K562 (cell line): Measurements from ENCODE around the gene MED15. TPM values are rescaled to one million over a fixed set of nuclear protein-coding genes. Genes with fewer than 3 reads are reported as not detected.
A peak's percentile ranks its signal among the peaks of the same experiment; 100 is the strongest.

Source experiments
- CCAR2 ChIP-seq: fragments of 200-400 bp; formaldehyde crosslinking; IDR thresholded peaks from 2 replicates; pipeline ENCODE4 v1.6.1; 2017; ENCODE audit warnings: mild to moderate bottlenecking, low read depth, low read length
- EHMT2 ChIP-seq: fragments of 450-650 bp; IDR thresholded peaks from 2 replicates; pipeline ENCODE4 v1.6.1; 2018; ENCODE audit warnings: antibody characterized with exemption
- ESRRB ChIP-seq: fragments of 250-450 bp; sonication (Bioruptor Pico); IDR thresholded peaks from 2 replicates; pipeline ENCODE4 v1.5.0; 2020; ENCODE audit warnings: mild to moderate bottlenecking, moderate library complexity, borderline replicate concordance
- HEY1 ChIP-seq: fragments of 250-450 bp; sonication (Bioruptor Pico); IDR thresholded peaks from 2 replicates; pipeline ENCODE4 v1.5.0; 2020; ENCODE audit warnings: mild to moderate bottlenecking, moderate library complexity, borderline replicate concordance
- KLF16 ChIP-seq: IDR thresholded peaks from 2 replicates; pipeline ENCODE4 v1.6.1; 2016; ENCODE audit warnings: antibody characterized with exemption
- OTX1 ChIP-seq: fragments of 450-650 bp; formaldehyde crosslinking; IDR thresholded peaks from 2 replicates; pipeline ENCODE4 v1.4.0; 2022; ENCODE audit warnings: mild to moderate bottlenecking
- RBM25 ChIP-seq: fragments of 200-400 bp; formaldehyde crosslinking; IDR thresholded peaks from 2 replicates; pipeline ENCODE4 v1.6.1; 2018; ENCODE audit warnings: low read length, low read depth, moderate library complexity; ENCODE audit not compliant: severe bottlenecking
- SIN3B ChIP-seq: fragments of 450-650 bp; IDR thresholded peaks from 2 replicates; pipeline ENCODE4 v1.6.1; 2017; ENCODE audit warnings: low read depth, mild to moderate bottlenecking, moderate library complexity
- TOE1 ChIP-seq, 2 experiments: fragments of 450-650 bp in 1 of 2; sonication (generic) in 1 of 2; formaldehyde crosslinking in 1 of 2; IDR thresholded peaks; 2 replicates each; pipeline versions ENCODE4 v1.7.1 to v1.8.0; 2016 to 2022; ENCODE audit warnings: borderline replicate concordance in 2 of 2, mild to moderate bottlenecking in 2 of 2, antibody characterized with exemption in 1 of 2, inconsistent platforms in 1 of 2, low read depth in 1 of 2, missing genetic modification reagents in 1 of 2, moderate library complexity in 1 of 2
- ZNF408 ChIP-seq: fragments of 250-450 bp; sonication (Bioruptor Pico); IDR thresholded peaks from 2 replicates; pipeline ENCODE4 v1.4.0; 2020; ENCODE audit warnings: low read depth, mild to moderate bottlenecking, moderate library complexity
- ZNF41 ChIP-seq: fragments of 250-450 bp; sonication (Bioruptor Pico); conservative IDR thresholded peaks from 2 replicates; pipeline ENCODE4 v1.4.0; 2020; ENCODE audit warnings: mild to moderate bottlenecking
- ZNF436 ChIP-seq: fragments of 250-450, 450-650 bp; sonication (Bioruptor Pico); formaldehyde crosslinking; IDR thresholded peaks from 2 replicates; pipeline ENCODE4 v1.7.0; 2020; ENCODE audit warnings: mild to moderate bottlenecking
- ZNF445 ChIP-seq: fragments of 250-450 bp; sonication (Bioruptor Pico); IDR thresholded peaks from 2 replicates; pipeline ENCODE4 v1.4.0; 2020; ENCODE audit warnings: low read depth, mild to moderate bottlenecking, moderate library complexity
- ZNF696 ChIP-seq: fragments of 250-450 bp; sonication (Bioruptor Pico); conservative IDR thresholded peaks from 2 replicates; pipeline ENCODE4 v1.4.0; 2020; ENCODE audit warnings: mild to moderate bottlenecking, moderate library complexity
- polyA plus RNA-seq, 8 experiments: library from polyadenylated mRNA; depleted of rRNA in 4 of 8; stranded (reverse) in 5 of 8; unstranded in 3 of 8; fragments of >200 nt; fragmentation: Nextera tagmentation in 2 of 8; fragmentation: Illumina TruSeq in 1 of 8; extraction: Ambion mirVana in 2 of 8; extraction: Trizol in 1 of 8; gene quantifications; 2 replicates each; pipeline versions ENCODE4 v1.2.1 to v1.2.3, GENCODE V29; 2011 to 2014; ENCODE audit warnings: inconsistent platforms in 1 of 8, missing spikeins in 1 of 8
- total RNA-seq, 7 experiments: library from RNA; depleted of rRNA in 6 of 7; stranded (reverse); fragments of >200 nt in 6 of 7; fragmentation: Illumina TruSeq in 2 of 7; extraction: Trizol in 2 of 7; gene quantifications; 2 replicates each; pipeline versions ENCODE4 v1.2.1 to v1.2.3, GENCODE V29; 2011 to 2021; ENCODE audit warnings: low replicate concordance in 1 of 7
- TF ChIP-seq, protein P1 (sequence below): fragments of 250-450 bp; sonication (Bioruptor Pico); IDR thresholded peaks from 2 replicates; pipeline ENCODE4 v1.5.0; 2021; ENCODE audit warnings: mild to moderate bottlenecking, moderate library complexity
- TF ChIP-seq, protein P2 (sequence below): fragments of 450-650 bp; IDR thresholded peaks from 2 replicates; pipeline ENCODE4 v1.6.1; 2018; ENCODE audit not compliant: partially characterized antibody
- TF ChIP-seq, protein P3 (sequence below): fragments of 450-650 bp; IDR thresholded peaks from 2 replicates; pipeline ENCODE4 v1.6.1; 2016

MED15 gene
- total and polyA plus RNA-seq, 9 of the 15 experiments (the other 6 are each of a cell fraction or from before 2014, with no cell fraction given) = 4.0 to 271 (median 60.1) TPM

DNA sequence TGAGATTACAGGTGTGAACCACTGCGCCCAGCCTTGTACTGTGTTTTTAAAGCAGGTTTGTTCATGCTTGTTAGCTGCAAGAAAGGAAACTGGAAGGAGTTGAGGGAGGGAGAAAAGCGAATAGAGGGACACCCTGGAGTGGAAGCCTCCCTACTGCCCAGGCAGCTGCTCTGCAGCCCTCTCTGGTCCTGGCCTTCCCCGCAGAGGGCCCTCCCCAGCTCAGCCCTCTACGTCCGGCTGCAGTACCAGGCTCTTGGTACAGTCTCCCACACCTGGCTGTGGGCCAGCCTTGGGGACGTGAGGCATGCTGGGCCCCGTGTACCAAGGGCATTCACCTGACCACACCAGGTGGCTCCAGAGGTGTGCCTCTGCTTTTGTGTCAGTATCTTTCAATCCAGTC, 70.8 kb downstream of the MED15 start (continued):
- TF ChIP-seq, protein P1, sequence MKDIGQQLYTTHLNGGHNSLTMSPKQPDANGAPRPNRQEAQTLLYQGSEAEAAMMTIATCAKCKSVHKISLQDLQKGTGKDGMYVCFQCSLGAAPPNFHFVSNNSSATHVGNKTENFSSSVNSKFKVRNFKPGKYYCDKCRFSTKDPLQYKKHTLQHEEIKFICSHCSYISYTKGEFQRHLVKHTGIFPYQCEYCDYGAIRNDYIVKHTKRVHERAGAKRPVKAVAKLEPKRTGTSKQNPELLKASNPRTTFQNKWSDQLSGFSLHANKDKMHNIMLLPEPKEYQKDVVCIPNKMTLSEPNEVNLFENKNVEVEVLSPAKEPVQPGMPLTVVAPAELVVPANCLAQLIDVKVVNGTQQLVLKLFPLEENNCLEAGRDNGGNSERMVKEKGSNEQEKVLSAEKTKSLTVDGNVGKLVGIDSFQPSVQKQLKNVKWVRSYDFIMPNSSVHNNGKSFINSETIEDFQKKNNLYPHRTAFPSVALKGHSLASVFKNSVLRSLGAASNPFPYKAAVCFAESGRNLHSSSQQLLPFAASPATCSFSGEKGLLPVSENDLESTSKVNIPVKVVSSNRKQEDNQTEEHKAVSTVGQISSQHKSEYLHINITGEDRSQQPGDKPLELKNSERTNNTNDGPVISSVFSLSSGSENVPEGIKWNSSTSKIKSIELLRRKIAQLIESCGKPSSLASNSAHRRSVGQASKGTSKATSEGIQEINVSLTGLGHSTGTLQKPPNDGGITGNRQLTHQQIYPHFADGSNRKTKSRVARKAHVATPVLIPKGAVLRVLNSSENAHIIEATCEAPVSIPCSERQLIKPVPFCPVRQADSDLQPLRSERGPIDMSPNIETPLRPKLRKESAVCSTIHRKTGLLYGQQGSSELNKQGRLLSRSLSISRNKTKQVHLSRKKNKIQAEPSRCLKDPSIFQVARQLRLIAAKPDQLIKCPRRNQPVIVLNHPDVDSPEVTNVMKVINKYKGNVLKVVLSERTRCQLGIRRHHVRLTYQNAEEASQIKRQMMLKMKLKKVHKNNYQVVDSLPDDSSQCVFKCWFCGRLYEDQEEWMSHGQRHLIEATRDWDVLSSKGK (CRISPR knock-in tag) = no peak
- TF ChIP-seq ZNF445 (CRISPR knock-in tag) (0 out of 2 replicates have a peak, but pooled peaks have one; percentile 4), OTX1 (no peak), CCAR2 (no peak), ZNF436 (CRISPR knock-in tag) (no peak), KLF16 (no peak), RBM25 (no peak), ESRRB (CRISPR knock-in tag) (no peak), ZNF41 (CRISPR knock-in tag) (no peak), ZNF408 (CRISPR knock-in tag) (no peak), EHMT2 (no peak), ZNF696 (CRISPR knock-in tag) (no peak), SIN3B (peak; percentile 31; the same call in 1 of the 2 replicates), HEY1 (CRISPR knock-in tag) (no peak), TOE1 (IDR thresholded peaks at IDR 0.05; ENCODE audit: borderline replicate concordance) (no peak), TOE1 (CRISPR knock-in tag; IDR thresholded peaks at IDR 0.05; ENCODE audit: borderline replicate concordance, low read depth) (no peak)
- TF ChIP-seq, protein P2, sequence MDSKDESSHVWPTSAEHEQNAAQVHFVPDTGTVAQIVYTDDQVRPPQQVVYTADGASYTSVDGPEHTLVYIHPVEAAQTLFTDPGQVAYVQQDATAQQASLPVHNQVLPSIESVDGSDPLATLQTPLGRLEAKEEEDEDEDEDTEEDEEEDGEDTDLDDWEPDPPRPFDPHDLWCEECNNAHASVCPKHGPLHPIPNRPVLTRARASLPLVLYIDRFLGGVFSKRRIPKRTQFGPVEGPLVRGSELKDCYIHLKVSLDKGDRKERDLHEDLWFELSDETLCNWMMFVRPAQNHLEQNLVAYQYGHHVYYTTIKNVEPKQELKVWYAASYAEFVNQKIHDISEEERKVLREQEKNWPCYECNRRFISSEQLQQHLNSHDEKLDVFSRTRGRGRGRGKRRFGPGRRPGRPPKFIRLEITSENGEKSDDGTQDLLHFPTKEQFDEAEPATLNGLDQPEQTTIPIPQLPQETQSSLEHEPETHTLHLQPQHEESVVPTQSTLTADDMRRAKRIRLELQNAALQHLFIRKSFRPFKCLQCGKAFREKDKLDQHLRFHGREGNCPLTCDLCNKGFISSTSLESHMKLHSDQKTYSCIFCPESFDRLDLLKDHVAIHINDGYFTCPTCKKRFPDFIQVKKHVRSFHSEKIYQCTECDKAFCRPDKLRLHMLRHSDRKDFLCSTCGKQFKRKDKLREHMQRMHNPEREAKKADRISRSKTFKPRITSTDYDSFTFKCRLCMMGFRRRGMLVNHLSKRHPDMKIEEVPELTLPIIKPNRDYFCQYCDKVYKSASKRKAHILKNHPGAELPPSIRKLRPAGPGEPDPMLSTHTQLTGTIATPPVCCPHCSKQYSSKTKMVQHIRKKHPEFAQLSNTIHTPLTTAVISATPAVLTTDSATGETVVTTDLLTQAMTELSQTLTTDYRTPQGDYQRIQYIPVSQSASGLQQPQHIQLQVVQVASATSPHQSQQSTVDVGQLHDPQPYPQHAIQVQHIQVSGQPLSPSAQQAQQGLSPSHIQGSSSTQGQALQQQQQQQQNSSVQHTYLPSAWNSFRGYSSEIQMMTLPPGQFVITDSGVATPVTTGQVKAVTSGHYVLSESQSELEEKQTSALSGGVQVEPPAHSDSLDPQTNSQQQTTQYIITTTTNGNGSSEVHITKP = no peak
- TF ChIP-seq, protein P3, sequence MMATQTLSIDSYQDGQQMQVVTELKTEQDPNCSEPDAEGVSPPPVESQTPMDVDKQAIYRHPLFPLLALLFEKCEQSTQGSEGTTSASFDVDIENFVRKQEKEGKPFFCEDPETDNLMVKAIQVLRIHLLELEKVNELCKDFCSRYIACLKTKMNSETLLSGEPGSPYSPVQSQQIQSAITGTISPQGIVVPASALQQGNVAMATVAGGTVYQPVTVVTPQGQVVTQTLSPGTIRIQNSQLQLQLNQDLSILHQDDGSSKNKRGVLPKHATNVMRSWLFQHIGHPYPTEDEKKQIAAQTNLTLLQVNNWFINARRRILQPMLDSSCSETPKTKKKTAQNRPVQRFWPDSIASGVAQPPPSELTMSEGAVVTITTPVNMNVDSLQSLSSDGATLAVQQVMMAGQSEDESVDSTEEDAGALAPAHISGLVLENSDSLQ = no peak
